Fibroblast of lung (primary cell): ENCODE measurements around the gene RPRD1B. TPM values are rescaled to one million over a fixed set of nuclear protein-coding genes. Genes with fewer than 3 reads are reported as not detected.

Source experiments
- DNase-seq, 2 donors: peaks; one replicate each; pipeline versions ENCODE4 v3.0.0 to v3.0.0-alpha.2; 2010; ENCODE audit warnings: low read depth in 2 of 2
- H2AFZ ChIP-seq: 2 replicates; pipeline ENCODE4 v1.5.1; 2012; ENCODE audit warnings: low read length, control low read depth, inconsistent platforms
- H3K27ac ChIP-seq: 2 replicates; pipeline ENCODE4 v1.5.1; 2011; ENCODE audit warnings: low read length, control low read depth; ENCODE audit not compliant: insufficient read depth
- H3K27me3 ChIP-seq: 2 replicates; pipeline ENCODE4 v1.5.1; 2011; ENCODE audit warnings: mild to moderate bottlenecking, low read length; ENCODE audit not compliant: control insufficient read depth, insufficient read depth
- H3K36me3 ChIP-seq: 2 replicates; pipeline ENCODE4 v1.5.1; 2011; ENCODE audit warnings: low read length; ENCODE audit not compliant: control insufficient read depth, insufficient read depth
- H3K4me1 ChIP-seq: 2 replicates; pipeline ENCODE4 v1.5.1; 2011; ENCODE audit warnings: low read length; ENCODE audit not compliant: control insufficient read depth, insufficient read depth; ENCODE audit errors: extremely low read depth
- H3K4me2 ChIP-seq: 2 replicates; pipeline ENCODE4 v1.5.1; 2011; ENCODE audit warnings: low read length, control low read depth; ENCODE audit not compliant: insufficient read depth; ENCODE audit errors: extremely low read depth
- H3K4me3 ChIP-seq, 4 experiments: fragments of 200-600 bp in 1 of 4; sonication (generic) in 1 of 4; replicated peaks in 1 of 4; 2 replicates each; pipeline ENCODE4 v1.5.1; 2011 to 2016; ENCODE audit warnings: low read length in 4 of 4, low read depth in 3 of 4, mild to moderate bottlenecking in 3 of 4, control low read depth in 2 of 4, inconsistent platforms in 1 of 4, mixed read lengths in 1 of 4; ENCODE audit not compliant: insufficient read depth in 1 of 4; ENCODE audit errors: control extremely low read depth in 1 of 4
- H3K79me2 ChIP-seq: 2 replicates; pipeline ENCODE4 v1.5.1; 2012; ENCODE audit warnings: mild to moderate bottlenecking, low read length, inconsistent platforms; ENCODE audit not compliant: control insufficient read depth, insufficient read depth
- H3K9ac ChIP-seq: 2 replicates; pipeline ENCODE4 v1.5.1; 2011; ENCODE audit warnings: mild to moderate bottlenecking, low read length, control low read depth; ENCODE audit not compliant: insufficient read depth
- H3K9me3 ChIP-seq: 2 replicates; pipeline ENCODE4 v1.5.1; 2012; ENCODE audit warnings: low read depth, low read length; ENCODE audit not compliant: control insufficient read depth, insufficient read depth
- H4K20me1 ChIP-seq: 2 replicates; pipeline ENCODE4 v1.5.1; 2011; ENCODE audit warnings: low read length; ENCODE audit not compliant: control insufficient read depth, insufficient read depth; ENCODE audit errors: extremely low read depth
- EZH2 ChIP-seq: IDR thresholded peaks from 2 replicates; pipeline ENCODE4 v1.5.1; 2012; ENCODE audit warnings: low read length, control low read depth, mild to moderate bottlenecking; ENCODE audit errors: missing control alignments
- polyA plus RNA-seq, 2 donors: library from polyadenylated mRNA; depleted of rRNA in 1 of 2; stranded (reverse) in 1 of 2; unstranded in 1 of 2; fragments of >200 nt; gene quantifications; 2 replicates each; pipeline ENCODE4 v1.2.1, GENCODE V29; 2011 to 2012; ENCODE audit warnings: missing spikeins in 1 of 2
- total RNA-seq: library from RNA; depleted of rRNA; stranded (reverse); fragments of >200 nt; gene quantifications from 2 replicates; pipeline ENCODE4 v1.2.1, GENCODE V29; 2014
- TF ChIP-seq, protein P1 (sequence below), 2 donors: IDR thresholded peaks in 1 of 2; conservative IDR thresholded peaks in 1 of 2; 1 replicate in 1 of 2; 2 replicates in 1 of 2; pipeline ENCODE4 v1.5.1; 2011 to 2012; ENCODE audit warnings: low read length in 2 of 2, control low read depth in 1 of 2, inconsistent platforms in 1 of 2, low read depth in 1 of 2, mild to moderate bottlenecking in 1 of 2

RPRD1B gene
- total and polyA plus RNA-seq, 2 donors (not counting 1 experiment from before 2014, with no cell fraction given), result 23.8 to 23.9 TPM

DNA sequence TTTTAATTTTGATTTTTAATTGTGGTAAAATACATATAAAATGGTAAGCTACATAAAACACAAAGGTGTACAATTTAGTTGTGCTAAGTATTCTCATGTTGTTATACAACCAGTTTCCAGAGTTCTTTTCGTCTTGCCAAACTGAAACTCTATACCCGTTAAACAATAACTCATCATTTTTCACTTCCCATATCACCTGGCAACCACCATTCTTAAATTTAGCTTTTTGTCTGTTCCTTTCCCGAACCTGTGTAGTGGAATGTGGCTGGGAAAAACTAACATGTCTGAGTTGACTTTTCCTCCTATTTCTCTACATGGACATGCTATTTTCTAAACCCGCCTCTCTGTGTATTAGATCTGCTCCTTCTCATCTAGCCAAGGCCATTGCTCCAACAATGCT lies 27.6 kb downstream of the RPRD1B start:
- Histone ChIP-seq H3K36me3 (peaks cover 12% of the 10 kb centered on the region), H3K4me3 (no peak overlapping the region)

DNA sequence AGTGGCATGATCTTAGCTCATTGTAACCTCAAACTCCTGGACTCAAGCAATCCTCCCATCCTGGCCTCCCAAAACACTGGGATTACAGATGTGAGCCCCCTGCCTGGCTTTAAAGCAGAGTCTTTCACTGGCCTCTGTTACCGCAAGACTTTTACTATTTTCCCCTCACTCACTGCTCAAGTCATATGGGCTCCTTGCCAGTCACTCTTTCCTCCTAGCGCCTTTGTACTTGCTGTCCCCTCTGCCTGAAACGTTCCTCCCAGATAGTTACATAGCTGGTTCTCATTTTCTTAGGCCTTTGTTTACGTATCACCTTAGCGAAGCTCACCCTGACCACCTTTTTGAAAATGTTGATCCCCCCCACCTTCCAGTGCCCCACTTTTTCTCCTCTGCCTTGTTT lies 29.3 kb downstream of the RPRD1B start:
- H3K4me3 ChIP-seq, result no peak overlapping the region
- H4K20me1 ChIP-seq, result no peaks in the 10 kb centered on the region
- no peak overlapping the region for H3K27ac ChIP-seq
- H3K4me2 ChIP-seq, result no peak overlapping the region
- H3K9me3 ChIP-seq, result no peaks in the 10 kb centered on the region
- H3K27me3 ChIP-seq, result no peaks in the 10 kb centered on the region
- H3K36me3 ChIP-seq, result peaks cover 19% of the 10 kb centered on the region
- no peaks in the 10 kb centered on the region for H3K4me1 ChIP-seq
- DNase-seq, result no peak
- H3K79me2 ChIP-seq, result no peaks in the 10 kb centered on the region
- no peak overlapping the region for H3K9ac ChIP-seq
- H2AFZ ChIP-seq, result no peak overlapping the region
- TF ChIP-seq EZH2, result no peak
- TF ChIP-seq, protein P1, sequence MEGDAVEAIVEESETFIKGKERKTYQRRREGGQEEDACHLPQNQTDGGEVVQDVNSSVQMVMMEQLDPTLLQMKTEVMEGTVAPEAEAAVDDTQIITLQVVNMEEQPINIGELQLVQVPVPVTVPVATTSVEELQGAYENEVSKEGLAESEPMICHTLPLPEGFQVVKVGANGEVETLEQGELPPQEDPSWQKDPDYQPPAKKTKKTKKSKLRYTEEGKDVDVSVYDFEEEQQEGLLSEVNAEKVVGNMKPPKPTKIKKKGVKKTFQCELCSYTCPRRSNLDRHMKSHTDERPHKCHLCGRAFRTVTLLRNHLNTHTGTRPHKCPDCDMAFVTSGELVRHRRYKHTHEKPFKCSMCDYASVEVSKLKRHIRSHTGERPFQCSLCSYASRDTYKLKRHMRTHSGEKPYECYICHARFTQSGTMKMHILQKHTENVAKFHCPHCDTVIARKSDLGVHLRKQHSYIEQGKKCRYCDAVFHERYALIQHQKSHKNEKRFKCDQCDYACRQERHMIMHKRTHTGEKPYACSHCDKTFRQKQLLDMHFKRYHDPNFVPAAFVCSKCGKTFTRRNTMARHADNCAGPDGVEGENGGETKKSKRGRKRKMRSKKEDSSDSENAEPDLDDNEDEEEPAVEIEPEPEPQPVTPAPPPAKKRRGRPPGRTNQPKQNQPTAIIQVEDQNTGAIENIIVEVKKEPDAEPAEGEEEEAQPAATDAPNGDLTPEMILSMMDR (conservative IDR thresholded peaks at IDR 0.05 in 1 of 2, IDR thresholded peaks at IDR 0.05 in 1 of 2; ENCODE audit: low read depth in 1 of 2, low read length in 2 of 2), result no peak

More for the DNA sequence above, 27.6 kb downstream of the RPRD1B start:
- no peak for DNase-seq
- H3K9me3 ChIP-seq, result no peaks in the 10 kb centered on the region
- H3K4me2 ChIP-seq, result no peak overlapping the region
- no peaks in the 10 kb centered on the region for H3K79me2 ChIP-seq
- H3K27ac ChIP-seq, result no peak overlapping the region
- no peaks in the 10 kb centered on the region for H3K4me1 ChIP-seq
- no peak overlapping the region for H2AFZ ChIP-seq
- TF ChIP-seq EZH2, result no peak
- TF ChIP-seq, protein P1 (conservative IDR thresholded peaks at IDR 0.05 in 1 of 2, IDR thresholded peaks at IDR 0.05 in 1 of 2; ENCODE audit: low read depth in 1 of 2, low read length in 2 of 2), result no peak
- no peak overlapping the region for H3K9ac ChIP-seq
- no peaks in the 10 kb centered on the region for H3K27me3 ChIP-seq
- H4K20me1 ChIP-seq, result no peaks in the 10 kb centered on the region

DNA sequence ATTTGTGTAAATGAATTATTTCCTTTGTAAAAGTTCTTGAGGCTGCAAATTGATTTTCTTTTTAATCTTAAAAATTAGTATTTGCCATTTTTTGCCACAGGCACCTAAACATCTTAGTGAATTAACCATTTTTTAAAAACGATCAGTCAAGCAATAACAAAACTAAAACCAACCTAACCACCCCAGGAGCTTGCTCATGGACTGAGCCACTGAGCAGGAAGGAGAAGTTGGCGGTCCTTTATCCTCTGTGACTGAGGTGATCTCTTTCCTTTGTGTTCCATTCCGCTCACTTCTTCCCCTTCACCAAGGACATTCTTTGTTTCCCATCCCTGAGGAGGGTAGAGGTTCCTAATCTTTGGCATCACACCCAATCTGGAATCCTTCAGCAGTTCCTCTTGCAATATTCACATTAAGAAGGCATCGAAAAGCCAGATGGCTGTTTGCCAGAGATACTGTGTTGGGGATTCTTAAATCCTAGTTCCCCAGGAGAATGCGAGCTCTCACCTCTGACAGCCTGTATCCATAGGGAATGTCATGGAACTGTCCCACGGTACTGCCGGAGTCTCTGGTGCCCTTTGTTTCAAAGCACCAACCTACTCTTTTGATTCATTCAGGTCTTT lies 30.5 kb downstream of the RPRD1B start:
- H3K4me1 ChIP-seq, result no peaks in the 10 kb centered on the region
- no peak overlapping the region for H3K9ac ChIP-seq
- no peak overlapping the region for H2AFZ ChIP-seq
- no peaks in the 10 kb centered on the region for H3K9me3 ChIP-seq
- H3K79me2 ChIP-seq, result no peaks in the 10 kb centered on the region
- H3K27me3 ChIP-seq, result no peaks in the 10 kb centered on the region
- no peak overlapping the region for H3K4me2 ChIP-seq
- peaks cover 18% of the 10 kb centered on the region for H3K36me3 ChIP-seq
- H3K27ac ChIP-seq, result no peak overlapping the region
- no peak for TF ChIP-seq EZH2
- TF ChIP-seq, protein P1 (conservative IDR thresholded peaks at IDR 0.05 in 1 of 2, IDR thresholded peaks at IDR 0.05 in 1 of 2; ENCODE audit: low read depth in 1 of 2, low read length in 2 of 2), result no peak
- H3K4me3 ChIP-seq, result no peak overlapping the region
- DNase-seq, result no peak
- H4K20me1 ChIP-seq, result no peaks in the 10 kb centered on the region
